Kidney (tissue), 22 donors: ENCODE measurements around the gene LSM12. TPM values are rescaled to one million over a fixed set of nuclear protein-coding genes. Genes with fewer than 3 reads are reported as not detected.
A peak's percentile ranks its signal among the peaks of the same experiment; 100 is the strongest.

Experiments used
- DNase-seq, 5 donors: peaks; one replicate each; pipeline ENCODE4 v3.0.0-alpha.2; 2013 to 2020
- FAIRE-seq: peaks from 2 replicates; lab custom pipeline; 2012; peaks lifted over from hg19 to GRCh38; lab: Jason Lieb, UNC
- H3K27ac ChIP-seq, 2 donors: one replicate each; pipeline ENCODE4 v1.7.0; 2013; ENCODE audit warnings: low read depth in 2 of 2, low read length in 2 of 2, inconsistent platforms in 1 of 2
- H3K27me3 ChIP-seq: one replicate; pipeline ENCODE4 v1.7.1; 2013; ENCODE audit warnings: low read length, inconsistent platforms; ENCODE audit not compliant: control insufficient read depth, insufficient read depth
- H3K36me3 ChIP-seq, 3 donors: one replicate each; pipeline versions ENCODE4 v1.7.0 to v1.7.1; 2013; ENCODE audit warnings: low read length in 3 of 3, control low read depth in 1 of 3, inconsistent platforms in 1 of 3; ENCODE audit not compliant: insufficient read depth in 3 of 3, control insufficient read depth in 2 of 3
- H3K4me1 ChIP-seq, 3 donors: one replicate each; pipeline versions ENCODE4 v1.7.0 to v1.7.1; 2013; ENCODE audit warnings: low read length in 3 of 3, inconsistent platforms in 1 of 3, low read depth in 1 of 3; ENCODE audit not compliant: control insufficient read depth in 2 of 3, insufficient read depth in 2 of 3
- H3K4me3 ChIP-seq, 3 donors: one replicate each; pipeline versions ENCODE4 v1.7.0 to v1.8.1; 2013; ENCODE audit warnings: low read length in 3 of 3, control low read depth in 1 of 3, inconsistent platforms in 1 of 3
- H3K9ac ChIP-seq, 3 donors: one replicate each; pipeline versions ENCODE4 v1.7.0 to v1.7.1; 2013; ENCODE audit warnings: low read length in 3 of 3, control low read depth in 1 of 3, inconsistent platforms in 1 of 3
- H3K9me3 ChIP-seq, 3 donors: one replicate each; pipeline versions ENCODE4 v1.7.0 to v1.7.1; 2013; ENCODE audit warnings: low read length in 3 of 3, control low read depth in 1 of 3, inconsistent platforms in 1 of 3; ENCODE audit not compliant: control insufficient read depth in 2 of 3, insufficient read depth in 1 of 3
- intact Hi-C: fragments of 100-400 bp; cut with DNase I; formaldehyde crosslinking; loops from one replicate; pipeline ENCODE4 v1.11.1; 2022
- long read RNA-seq, 10 donors: library from polyadenylated mRNA in 1 of 10; unstranded in 1 of 10; transcript quantifications; one replicate each; pipeline ENCODE4 v2.0.0 and lab custom pipeline, GENCODE V29; 2021 to 2026
- polyA plus RNA-seq: library from polyadenylated mRNA; stranded (reverse); fragments of 350-450 nt; fragmentation: Illumina TruSeq; extraction: RNeasy Lipid Tissue Mini Kit (QIAGEN cat#74804); gene quantifications from one replicate; pipeline ENCODE4 v1.2.3, GENCODE V29; 2014; ENCODE audit warnings: low read depth, low replicate concordance; ENCODE audit not compliant: insufficient read depth
- total RNA-seq: library from RNA; stranded (reverse); fragmentation: NEBNext Ultra II Directional; extraction: Animal tissue kit (Norgen Biotek cat#: 25700); gene quantifications from one replicate; pipeline ENCODE4 v1.2.1, GENCODE V29; 2021
- TF ChIP-seq, protein P1 (sequence below): IDR thresholded peaks from 3 replicates; pipeline ENCODE4 v1.5.1; 2012; ENCODE audit warnings: mild to moderate bottlenecking, moderate library complexity, borderline replicate concordance; ENCODE audit not compliant: insufficient read depth; ENCODE audit errors: extremely low read depth
- donor health status: control.
- donor health status: control.
- donor health status: control.
- donor health status: control.
- donor health status: control.
- donor health status: DM: yes; HTN: yes; CAD: no.
- donor health status: Normal renal cell carcinoma (clear cell type).

LSM12 gene
- 47.6 TPM for total RNA-seq
- polyA plus RNA-seq = 29.0 TPM
- long read RNA-seq, donor 1, transcript LSM12-201 (5 exons, 2,308 nt) = major isoform, 19 of 22 reads
- long read RNA-seq, donor 1, partial matches to known transcripts = 0 of 22 reads
- long read RNA-seq, donor 1, other reads (novel, unspliced or antisense) = 0 of 22 reads
- long read RNA-seq, donor 2, transcript LSM12-201 (5 exons, 2,308 nt) = major isoform, 25 of 28 reads
- long read RNA-seq, donor 2, partial matches to known transcripts = 0 of 28 reads
- long read RNA-seq, donor 2, other reads (novel, unspliced or antisense) = 0 of 28 reads
- long read RNA-seq, donor 3, transcript LSM12-201 (5 exons, 2,308 nt) = major isoform, 25 of 83 reads
- long read RNA-seq, donor 3, partial matches to known transcripts = 56 of 83 reads
- long read RNA-seq, donor 3, other reads (novel, unspliced or antisense) = 0 of 83 reads
- long read RNA-seq, donor 4, transcript LSM12-201 (5 exons, 2,308 nt) = major isoform, 13 of 78 reads
- long read RNA-seq, donor 4, partial matches to known transcripts = 27 of 78 reads
- long read RNA-seq, donor 4, other reads (novel, unspliced or antisense) = 36 of 78 reads
- long read RNA-seq, donor 5, partial matches to known transcripts = 0 of 5 reads
- long read RNA-seq, donor 5, other reads (novel, unspliced or antisense) = 0 of 5 reads
- long read RNA-seq, donor 6, transcript LSM12-201 (5 exons, 2,308 nt) = major isoform, 20 of 138 reads
- long read RNA-seq, donor 6, partial matches to known transcripts = 117 of 138 reads
- long read RNA-seq, donor 6, other reads (novel, unspliced or antisense) = 0 of 138 reads
- long read RNA-seq, donor 7, transcript LSM12-201 (5 exons, 2,308 nt) = major isoform, 7 of 14 reads
- long read RNA-seq, donor 7, partial matches to known transcripts = 1 of 14 reads
- long read RNA-seq, donor 7, other reads (novel, unspliced or antisense) = 6 of 14 reads
- long read RNA-seq, donor 8, transcript LSM12-201 (5 exons, 2,308 nt) = major isoform, 26 of 83 reads
- long read RNA-seq, donor 8, partial matches to known transcripts = 26 of 83 reads
- long read RNA-seq, donor 8, other reads (novel, unspliced or antisense) = 31 of 83 reads
- long read RNA-seq, donor 9, transcript LSM12-201 (5 exons, 2,308 nt) = major isoform, 20 of 21 reads
- long read RNA-seq, donor 9, partial matches to known transcripts = 0 of 21 reads
- long read RNA-seq, donor 9, other reads (novel, unspliced or antisense) = 0 of 21 reads
- long read RNA-seq, donor 10, transcript LSM12-201 (5 exons, 2,308 nt) = major isoform, 20 of 148 reads
- long read RNA-seq, donor 10, partial matches to known transcripts = 124 of 148 reads
- long read RNA-seq, donor 10, other reads (novel, unspliced or antisense) = 0 of 148 reads

GRCh38 chr17:44066204-44066930 is at the start of gene LSM12:
Gene LSM12, minus strand, starts transcription at chr17:44066671. Its CDS starts 84 bp downstream, at chr17:44066587.
- H3K4me1 ChIP-seq = peaks cover 3 to 12% (median 4%) of the 10 kb centered on the region in 3 donors
- peak; percentile 94 to 97 (median 96) for DNase-seq
- peak within 1 kb of the TSS; percentile 92 to 95 for H3K27ac ChIP-seq
- no peaks in the 10 kb centered on the region for H3K27me3 ChIP-seq
- TF ChIP-seq, protein P1, sequence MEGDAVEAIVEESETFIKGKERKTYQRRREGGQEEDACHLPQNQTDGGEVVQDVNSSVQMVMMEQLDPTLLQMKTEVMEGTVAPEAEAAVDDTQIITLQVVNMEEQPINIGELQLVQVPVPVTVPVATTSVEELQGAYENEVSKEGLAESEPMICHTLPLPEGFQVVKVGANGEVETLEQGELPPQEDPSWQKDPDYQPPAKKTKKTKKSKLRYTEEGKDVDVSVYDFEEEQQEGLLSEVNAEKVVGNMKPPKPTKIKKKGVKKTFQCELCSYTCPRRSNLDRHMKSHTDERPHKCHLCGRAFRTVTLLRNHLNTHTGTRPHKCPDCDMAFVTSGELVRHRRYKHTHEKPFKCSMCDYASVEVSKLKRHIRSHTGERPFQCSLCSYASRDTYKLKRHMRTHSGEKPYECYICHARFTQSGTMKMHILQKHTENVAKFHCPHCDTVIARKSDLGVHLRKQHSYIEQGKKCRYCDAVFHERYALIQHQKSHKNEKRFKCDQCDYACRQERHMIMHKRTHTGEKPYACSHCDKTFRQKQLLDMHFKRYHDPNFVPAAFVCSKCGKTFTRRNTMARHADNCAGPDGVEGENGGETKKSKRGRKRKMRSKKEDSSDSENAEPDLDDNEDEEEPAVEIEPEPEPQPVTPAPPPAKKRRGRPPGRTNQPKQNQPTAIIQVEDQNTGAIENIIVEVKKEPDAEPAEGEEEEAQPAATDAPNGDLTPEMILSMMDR = no peak
- H3K9ac ChIP-seq = peak within 1 kb of the TSS; percentile 74 to 80 (median 79)
- H3K9me3 ChIP-seq = no peaks in the 10 kb centered on the region
- intact Hi-C loops = no loop called here
- H3K36me3 ChIP-seq = peaks cover 2 to 14% (median 2%) of the 10 kb centered on the region in 3 donors
- H3K4me3 ChIP-seq = peak within 1 kb of the TSS; percentile 71 to 84 (median 76)
- no peak for FAIRE-seq

DNA sequence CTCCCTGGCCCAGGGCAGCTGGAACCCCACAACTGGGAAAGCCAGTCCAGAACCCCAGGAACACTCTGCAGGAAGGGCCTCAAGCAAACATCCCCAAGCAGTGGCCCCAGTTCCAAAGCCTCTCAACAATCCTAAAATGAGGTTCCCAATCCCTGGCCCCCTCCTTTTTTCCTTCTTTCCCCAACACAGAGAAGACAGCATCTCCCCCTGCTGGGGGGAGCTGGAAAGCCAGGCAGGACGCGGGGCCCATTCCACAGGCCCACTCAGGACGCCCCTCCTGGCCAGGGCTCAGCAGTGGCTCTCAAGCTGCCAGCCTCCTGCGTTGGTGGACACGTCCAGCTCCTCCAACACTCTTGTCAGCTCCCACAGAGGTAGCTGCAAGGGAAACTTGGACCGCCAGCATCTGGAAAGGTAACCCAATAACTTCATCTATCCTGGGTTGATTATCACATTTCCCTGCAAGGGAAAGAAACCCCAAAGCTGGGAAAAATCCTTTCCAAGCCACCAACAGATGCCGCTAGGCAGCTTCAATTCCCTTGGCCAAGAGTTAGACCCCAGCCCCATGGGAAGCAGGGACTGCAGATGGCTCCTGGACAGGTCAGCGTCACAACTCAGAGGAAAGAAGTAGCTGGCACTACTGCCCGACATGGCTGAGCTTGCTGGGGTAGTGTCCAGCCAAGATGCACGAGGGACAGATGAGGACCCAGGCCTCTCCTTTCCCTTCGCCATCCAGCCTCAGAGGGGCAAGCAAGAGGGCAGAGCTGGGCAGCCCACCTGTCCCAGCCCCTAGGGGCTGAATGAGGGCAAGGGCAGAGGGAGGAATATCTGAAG is 49.3 kb upstream of the LSM12 start:
- no peak overlapping the region for H3K9ac ChIP-seq
- DNase-seq (peak in 1 of 5 donors; percentile 46), FAIRE-seq (no peak)
- peaks cover 0 to 22% (median 0%) of the 10 kb centered on the region in 3 donors for H3K36me3 ChIP-seq
- TF ChIP-seq, protein P1 = peak; percentile 49
- H3K27me3 ChIP-seq = no peaks in the 10 kb centered on the region
- H3K4me1 ChIP-seq = peaks cover 2 to 39% (median 18%) of the 10 kb centered on the region in 3 donors
- no peak overlapping the region for H3K27ac ChIP-seq
- H3K4me3 ChIP-seq = no peak overlapping the region
- no peaks in the 10 kb centered on the region for H3K9me3 ChIP-seq
- intact Hi-C loops = no loop called here
